IMR-90 (cell line): Measurements from ENCODE around the gene PNMA6E. TPM values are rescaled to one million over a fixed set of nuclear protein-coding genes. Genes with fewer than 3 reads are reported as not detected.

Experiments used
- ATAC-seq: fragments of 200-7000 bp; cut with Tn5 transposase; 2 replicates; pipeline ENCODE4 v1.9.1; 2020; ENCODE audit warnings: low read depth, mild to moderate bottlenecking, moderate library complexity
- BruUV-seq: library from RNA; stranded (reverse); fragments of 400-500 nt; replicated peaks from 2 replicates; lab custom pipeline; 2021; lab: Mats Ljungman, UMichigan
- CTCF ChIA-PET: fragments of 300-600 bp; formaldehyde crosslinking; extraction: SDS; loops from one replicate; lab custom pipeline; 2021; ENCODE audit warnings: antibody characterized with exemption; lab: Yijun Ruan, JAX
- POLR2A ChIA-PET: fragments of 300-600 bp; sonication (Branson Sonifier 250); formaldehyde crosslinking; loops from one replicate; lab custom pipeline; 2022; ENCODE audit warnings: antibody characterized with exemption; ENCODE audit not compliant: unreplicated experiment; lab: Charles Lee
- DNase-seq: peaks from one replicate; pipeline ENCODE4 v3.0.0; 2013
- H2AFZ ChIP-seq: replicated peaks from 2 replicates; pipeline ENCODE3; 2013; ENCODE audit warnings: low read length, mild to moderate bottlenecking; ENCODE audit not compliant: poor library complexity
- H2AK5ac ChIP-seq: 2 replicates; pipeline ENCODE4 v1.6.1; 2013; ENCODE audit warnings: low read depth, low read length, inconsistent platforms
- H2AK9ac ChIP-seq: replicated peaks from 2 replicates; pipeline ENCODE3; 2013; ENCODE audit warnings: mild to moderate bottlenecking, low read depth, low read length, moderate library complexity; ENCODE audit not compliant: poor library complexity
- H2BK120ac ChIP-seq: 2 replicates; pipeline ENCODE4 v1.6.1; 2013; ENCODE audit warnings: low read depth, low read length, inconsistent platforms
- H2BK15ac ChIP-seq: 3 replicates; pipeline ENCODE4 v1.6.1; 2013; ENCODE audit warnings: low read depth, low read length, inconsistent platforms
- H2BK20ac ChIP-seq: 2 replicates; pipeline ENCODE4 v1.6.1; 2013; ENCODE audit warnings: low read depth, mild to moderate bottlenecking, inconsistent platforms, low read length, moderate library complexity
- H2BK5ac ChIP-seq: 2 replicates; pipeline ENCODE4 v1.6.1; 2013; ENCODE audit warnings: mild to moderate bottlenecking, low read depth, low read length, inconsistent platforms; ENCODE audit not compliant: poor library complexity, severe bottlenecking
- H3K14ac ChIP-seq: replicated peaks from 2 replicates; pipeline ENCODE4 v1.6.1; 2013; ENCODE audit warnings: low read depth, low read length, inconsistent platforms
- H3K18ac ChIP-seq: 2 replicates; pipeline ENCODE4 v1.6.1; 2013; ENCODE audit warnings: low read depth, low read length, control low read depth
- H3K23ac ChIP-seq: 2 replicates; pipeline ENCODE4 v1.6.1; 2013; ENCODE audit warnings: low read depth, low read length, inconsistent platforms
- H3K27ac ChIP-seq: 2 replicates; pipeline ENCODE4 v1.5.1; 2013; ENCODE audit warnings: mild to moderate bottlenecking, control low read depth, low read length; ENCODE audit not compliant: insufficient read depth
- H3K27me3 ChIP-seq: 2 replicates; pipeline ENCODE4 v1.6.1; 2013; ENCODE audit warnings: low read length; ENCODE audit not compliant: control insufficient read depth, insufficient read depth
- H3K36me3 ChIP-seq: 2 replicates; pipeline ENCODE4 v1.6.1; 2013; ENCODE audit warnings: low read length, mixed read lengths; ENCODE audit not compliant: control insufficient read depth, insufficient read depth
- H3K4ac ChIP-seq: 2 replicates; pipeline ENCODE4 v1.6.1; 2013; ENCODE audit warnings: low read depth, low read length, inconsistent platforms
- H3K4me1 ChIP-seq: 2 replicates; pipeline ENCODE4 v1.6.1; 2013; ENCODE audit warnings: low read length, mixed read lengths; ENCODE audit not compliant: control insufficient read depth, insufficient read depth
- H3K4me2 ChIP-seq: 2 replicates; pipeline ENCODE4 v1.6.1; 2013; ENCODE audit warnings: low read depth, mild to moderate bottlenecking, control low read depth, low read length, moderate library complexity
- H3K4me3 ChIP-seq: 2 replicates; pipeline ENCODE4 v1.5.1; 2013; ENCODE audit warnings: low read depth, mild to moderate bottlenecking, control low read depth, low read length, moderate library complexity; ENCODE audit not compliant: insufficient read depth
- H3K56ac ChIP-seq: 2 replicates; pipeline ENCODE4 v1.6.1; 2013; ENCODE audit warnings: low read length, inconsistent platforms; ENCODE audit not compliant: insufficient read depth; ENCODE audit errors: extremely low read depth
- H3K79me1 ChIP-seq, 2 experiments: 2 replicates each; pipeline ENCODE4 v1.6.1; 2013; ENCODE audit warnings: low read length in 2 of 2, inconsistent platforms in 1 of 2, low read depth in 1 of 2
- H3K9ac ChIP-seq: 2 replicates; pipeline ENCODE4 v1.6.1; 2013; ENCODE audit warnings: low read depth, low read length, control low read depth
- H3K9me1 ChIP-seq: 2 replicates; pipeline ENCODE4 v1.6.1; 2013; ENCODE audit warnings: low read length, inconsistent platforms; ENCODE audit not compliant: insufficient read depth
- H3K9me3 ChIP-seq: 2 replicates; pipeline ENCODE4 v1.6.1; 2013; ENCODE audit warnings: low read length; ENCODE audit not compliant: control insufficient read depth, insufficient read depth
- H4K20me1 ChIP-seq: 2 replicates; pipeline ENCODE4 v1.6.1; 2013; ENCODE audit warnings: low read length, inconsistent platforms; ENCODE audit not compliant: insufficient read depth
- H4K5ac ChIP-seq: 2 replicates; pipeline ENCODE4 v1.6.1; 2013; ENCODE audit warnings: mild to moderate bottlenecking, low read depth, low read length, control low read depth
- H4K8ac ChIP-seq, 2 experiments: 2 replicates each; pipeline ENCODE4 v1.6.1; 2013; ENCODE audit warnings: low read depth in 2 of 2, low read length in 2 of 2, control low read depth in 1 of 2, inconsistent platforms in 1 of 2
- H4K91ac ChIP-seq: 2 replicates; pipeline ENCODE4 v1.6.1; 2013; ENCODE audit warnings: low read depth, low read length, inconsistent platforms; ENCODE audit not compliant: insufficient read depth
- BHLHE40 ChIP-seq: fragments of 150-350 bp; IDR thresholded peaks from 2 replicates; pipeline ENCODE4 v1.6.1; 2016; ENCODE audit warnings: mild to moderate bottlenecking, low read depth, low read length
- CEBPB ChIP-seq: IDR thresholded peaks from 2 replicates; pipeline ENCODE4 v1.6.1; 2012; ENCODE audit warnings: low read depth, low read length, improper control_type of control experiment
- CHD1 ChIP-seq: IDR thresholded peaks from 2 replicates; pipeline ENCODE4 v1.6.1; 2012; ENCODE audit warnings: low read depth, low read length, improper control_type of control experiment
- CTCF ChIP-seq: conservative IDR thresholded peaks from 2 replicates; pipeline ENCODE4 v1.5.1; 2012; ENCODE audit warnings: mild to moderate bottlenecking, low read depth, low read length, improper control_type of control experiment
- ELK1 ChIP-seq: fragments of 150-350 bp; IDR thresholded peaks from 2 replicates; pipeline ENCODE4 v1.6.1; 2016; ENCODE audit warnings: low read depth, mild to moderate bottlenecking, low read length, moderate library complexity, borderline replicate concordance
- FOS ChIP-seq: fragments of 150-350 bp; IDR thresholded peaks from 2 replicates; pipeline ENCODE4 v1.6.1; 2016; ENCODE audit warnings: low read depth, low read length
- MAFK ChIP-seq: IDR thresholded peaks from 2 replicates; pipeline ENCODE4 v1.6.1; 2012; ENCODE audit warnings: low read depth, low read length, improper control_type of control experiment
- MAZ ChIP-seq: IDR thresholded peaks from 2 replicates; pipeline ENCODE4 v1.6.1; 2012; ENCODE audit warnings: low read depth, mild to moderate bottlenecking, low read length, improper control_type of control experiment, moderate library complexity, borderline replicate concordance
- MXI1 ChIP-seq: IDR thresholded peaks from 2 replicates; pipeline ENCODE4 v1.6.1; 2012; ENCODE audit warnings: low read depth, mild to moderate bottlenecking, low read length, moderate library complexity, borderline replicate concordance
- NFE2L2 ChIP-seq: fragments of 150-350 bp; IDR thresholded peaks from 2 replicates; pipeline ENCODE4 v1.6.1; 2016; ENCODE audit warnings: low read depth, mild to moderate bottlenecking, low read length
- POLR2A ChIP-seq: IDR thresholded peaks from 2 replicates; pipeline ENCODE4 v1.6.1; 2012; ENCODE audit warnings: mild to moderate bottlenecking, low read depth, low read length
- RAD21 ChIP-seq: IDR thresholded peaks from 2 replicates; pipeline ENCODE4 v1.6.1; 2012; ENCODE audit warnings: low read length, improper control_type of control experiment
- RCOR1 ChIP-seq: IDR thresholded peaks from 2 replicates; pipeline ENCODE4 v1.6.1; 2012; ENCODE audit warnings: mild to moderate bottlenecking, low read length, improper control_type of control experiment; ENCODE audit not compliant: insufficient replicate concordance
- RFX5 ChIP-seq: IDR thresholded peaks from 2 replicates; pipeline ENCODE4 v1.8.0; 2012; ENCODE audit warnings: low read depth, mild to moderate bottlenecking, low read length, moderate library complexity
- SMC3 ChIP-seq: fragments of 150-350 bp; IDR thresholded peaks from 2 replicates; pipeline ENCODE4 v1.6.1; 2016; ENCODE audit warnings: low read depth, mild to moderate bottlenecking, antibody characterized with exemption, low read length, moderate library complexity
- USF2 ChIP-seq: fragments of 150-350 bp; IDR thresholded peaks from 2 replicates; pipeline ENCODE4 v1.6.1; 2017; ENCODE audit warnings: mild to moderate bottlenecking, antibody characterized with exemption, low read length, low read depth
- WGBS, 2 experiments: methylation state at CpG; one replicate each; pipeline versions ENCODE4 v1.1.5 to v1.1.7; 2013; ENCODE audit warnings: missing lambda C conversion rate in 2 of 2; ENCODE audit not compliant: insufficient read length in 1 of 2; ENCODE audit errors: extremely low coverage in 2 of 2; 5-methylcytosine and 5-hydroxymethylcytosine counted together
- dilution Hi-C: fragments of 300-500 bp; cut with HindIII; formaldehyde crosslinking; loops from one replicate; pipeline ENCODE4 v1.14.3; 2018; ENCODE audit warnings: low sequenced_read_pairs; ENCODE audit not compliant: unreplicated experiment
- in situ Hi-C: fragments of 300-500 bp; cut with MboI; formaldehyde crosslinking; loops from 3 replicates; pipeline ENCODE4 v1.14.3; 2019; ENCODE audit warnings: low sequenced_read_pairs, inconsistent platforms, mixed read lengths
- intact Hi-C: fragments of 100-400 bp; cut with micrococcal nuclease; formaldehyde crosslinking; loops from 2 replicates; pipeline ENCODE4 v1.10.0; 2022
- polyA plus RNA-seq, 3 experiments: library from polyadenylated mRNA; depleted of rRNA; stranded (reverse); fragments of >200 nt; gene quantifications; 2 replicates each; pipeline ENCODE4 v1.2.3, GENCODE V29; 2012; ENCODE audit warnings: low replicate concordance in 1 of 3
- total RNA-seq: library from RNA; depleted of rRNA; stranded (reverse); fragments of >200 nt; gene quantifications from 2 replicates; pipeline ENCODE4 v1.2.3, GENCODE V29; 2012

PNMA6E gene
- total and polyA plus RNA-seq, 2 of the 4 experiments (the other 2 are of a cell fraction) = not detected

GRCh38 chrX:153375571-153375970 is 25.6 kb downstream of the PNMA6E start:
- H4K5ac ChIP-seq = no peak overlapping the region
- H2AK5ac ChIP-seq = no peak overlapping the region
- dilution Hi-C loops = no loop called here
- H2BK15ac ChIP-seq = no peak overlapping the region
- no peaks in the 10 kb centered on the region for H4K20me1 ChIP-seq
- H3K9me3 ChIP-seq = peaks cover 2% of the 10 kb centered on the region; the same call in 1 of the 2 replicates
- ChIA-PET CTCF (no interaction called here), POLR2A (no interaction called here)
- no peaks in the 10 kb centered on the region for H3K36me3 ChIP-seq
- H2BK5ac ChIP-seq = no peak overlapping the region
- H2BK120ac ChIP-seq = no peak overlapping the region
- H3K27me3 ChIP-seq = peaks cover 10% of the 10 kb centered on the region
- H4K91ac ChIP-seq = no peak overlapping the region
- H3K4me2 ChIP-seq = no peak overlapping the region
- no peak overlapping the region for H3K23ac ChIP-seq
- ATAC-seq = no peak
- no peak overlapping the region for H3K4ac ChIP-seq
- H3K4me1 ChIP-seq = no peaks in the 10 kb centered on the region
- H3K18ac ChIP-seq = no peak overlapping the region
- TF ChIP-seq MAFK (no peak), CEBPB (no peak), RCOR1 (no peak), CTCF (no peak), USF2 (no peak), NFE2L2 (no peak), FOS (no peak), POLR2A (no peak), MXI1 (no peak), CHD1 (no peak), BHLHE40 (no peak), RAD21 (no peak), ELK1 (no peak), SMC3 (no peak), RFX5 (no peak), MAZ (no peak)
- BruUV-seq = no TSS peak
- H4K8ac ChIP-seq = no peak overlapping the region
- no peak overlapping the region for H3K27ac ChIP-seq
- in situ Hi-C loops = no loop called here
- H2AFZ ChIP-seq = no peak overlapping the region
- no peak overlapping the region for H3K14ac ChIP-seq
- no peak overlapping the region for H2AK9ac ChIP-seq
- H3K9ac ChIP-seq = no peak overlapping the region
- DNase-seq = no peak
- WGBS, 2 experiments = 73% methylated on average over 2 of the region's 5 CpGs; no CpG with 5 or more reads in 1 of the 2 experiments
- H3K56ac ChIP-seq = no peak overlapping the region
- H2BK20ac ChIP-seq = no peak overlapping the region
- no peaks in the 10 kb centered on the region for H3K79me1 ChIP-seq
- H3K4me3 ChIP-seq = no peak overlapping the region
- H3K9me1 ChIP-seq = no peaks in the 10 kb centered on the region
- intact Hi-C loops = no loop called here
